ENCODE results near the gene ARFIP2.
A peak's percentile ranks its signal among the peaks of the same experiment; 100 is the strongest.

ARFIP2 gene

GRCh38 chr11:6481924-6482275, 769 bp upstream of the ARFIP2 start:
- DNase-seq, result no peak

- no peak for DNase-seq
These were observed 724 bp downstream of the ARFIP2 start for GRCh38 chr11:6480299-6480914.

GRCh38 chr11:6476571-6476970, 4.6 kb downstream of the ARFIP2 start:
- DNase-seq, result no peak

GRCh38 chr11:6475936-6476335, 5.2 kb downstream of the ARFIP2 start:
- DNase-seq, result no peak

GRCh38 chr11:6474806-6475500, 6.2 kb downstream of the ARFIP2 start:
- no peak for DNase-seq

GRCh38 chr11:6474413-6474792, 6.7 kb downstream of the ARFIP2 start:
- DNase-seq, result no peak

GRCh38 chr11:6473451-6474412, 7.4 kb downstream of the ARFIP2 start, which contains the start of gene TRIM3:
TRIM3 (minus strand) TSS chr11:6473941; CDS start chr11:6465695, 8,246 bp downstream.
- DNase-seq, result peak; percentile 79

GRCh38 chr11:6472934-6473333, 8.2 kb downstream of the ARFIP2 start:
- DNase-seq, result no peak

GRCh38 chr11:6469599-6469998, 11.5 kb downstream of the ARFIP2 start:
- no peak for DNase-seq

GRCh38 chr11:6468712-6469495, 12.2 kb downstream of the ARFIP2 start:
- DNase-seq, result no peak

GRCh38 chr11:6459099-6459450, 22.1 kb downstream of the ARFIP2 start:
- DNase-seq, result no peak

GRCh38 chr11:6458352-6459098, 22.6 kb downstream of the ARFIP2 start:
- DNase-seq, result no peak

- DNase-seq, result no peak
These were observed 23.4 kb downstream of the ARFIP2 start for GRCh38 chr11:6457581-6458320.

GRCh38 chr11:6456361-6457073, 24.6 kb downstream of the ARFIP2 start:
- no peak for DNase-seq

GRCh38 chr11:6455070-6455469, 26.1 kb downstream of the ARFIP2 start:
- no peak for DNase-seq

GRCh38 chr11:6453152-6453551, 28.0 kb downstream of the ARFIP2 start:
- no peak for DNase-seq

- DNase-seq, result no peak
These were observed 28.9 kb downstream of the ARFIP2 start for GRCh38 chr11:6452219-6452618.

GRCh38 chr11:6448574-6448973, 32.6 kb downstream of the ARFIP2 start:
- DNase-seq, result no peak

GRCh38 chr11:6443269-6444003, 37.7 kb downstream of the ARFIP2 start:
- DNase-seq, result no peak

GRCh38 chr11:6442441-6442840, 38.7 kb downstream of the ARFIP2 start:
- DNase-seq, result no peak

Data from NCI-H1092 (cell line).